Ramos (cell line): Measurements from ENCODE around the gene POMT2.

Source experiments
- in situ Hi-C: fragments of 300-500 bp; cut with MboI; formaldehyde crosslinking; loops from one replicate; pipeline ENCODE4 v1.14.3; 2022; ENCODE audit warnings: low sequenced_read_pairs; ENCODE audit not compliant: unreplicated experiment

Gene POMT2

GRCh38 chr14:77248666-77249065 is 72.0 kb downstream of the POMT2 start:
- in situ Hi-C loops: no loop called here

DNA sequence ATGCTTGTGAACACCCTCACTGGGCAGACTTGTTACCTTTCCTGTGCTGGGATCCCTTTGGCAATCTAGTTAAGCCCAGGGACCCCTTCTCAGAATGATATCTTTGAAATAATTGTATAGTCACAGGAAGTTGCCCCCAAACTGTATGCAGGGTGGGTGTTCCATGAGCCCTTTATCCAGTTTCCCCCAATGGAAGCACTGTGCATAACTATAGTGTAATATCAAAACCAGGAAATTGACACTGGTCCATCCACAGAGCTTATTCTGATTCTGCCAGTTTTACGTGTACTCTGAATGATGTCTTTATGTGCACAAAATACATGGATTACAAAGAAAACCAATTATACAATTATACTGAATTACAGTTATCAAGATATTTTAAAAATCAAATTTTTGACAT is 73.9 kb downstream of the POMT2 start:
- in situ Hi-C loops: no loop called here

- in situ Hi-C loops: no loop called here
These were observed 74.9 kb downstream of the POMT2 start for GRCh38 chr14:77245820-77246219.

- in situ Hi-C loops: no loop called here
These were observed 76.8 kb downstream of the POMT2 start for GRCh38 chr14:77243853-77244252.

DNA sequence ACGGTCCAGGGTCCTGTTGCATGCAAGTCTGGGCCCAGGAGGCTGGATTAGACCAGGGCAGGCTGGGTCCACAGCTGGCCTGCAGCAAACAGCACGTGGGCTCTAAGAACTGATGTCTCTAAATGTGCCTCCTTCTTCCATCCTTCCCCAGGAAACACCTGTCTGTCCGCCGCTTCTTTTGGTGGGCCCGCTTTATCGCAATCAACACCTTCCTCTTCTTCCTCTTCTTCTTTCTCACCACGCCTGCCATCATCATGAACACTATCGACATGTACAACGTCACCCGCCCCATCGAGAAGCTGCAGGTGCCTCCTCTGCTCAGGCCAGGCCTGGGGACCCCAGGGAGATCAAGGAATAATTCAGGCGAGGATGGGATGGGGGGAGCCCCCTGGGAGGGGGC is 77.9 kb downstream of the POMT2 start:
- in situ Hi-C loops: no loop called here

DNA sequence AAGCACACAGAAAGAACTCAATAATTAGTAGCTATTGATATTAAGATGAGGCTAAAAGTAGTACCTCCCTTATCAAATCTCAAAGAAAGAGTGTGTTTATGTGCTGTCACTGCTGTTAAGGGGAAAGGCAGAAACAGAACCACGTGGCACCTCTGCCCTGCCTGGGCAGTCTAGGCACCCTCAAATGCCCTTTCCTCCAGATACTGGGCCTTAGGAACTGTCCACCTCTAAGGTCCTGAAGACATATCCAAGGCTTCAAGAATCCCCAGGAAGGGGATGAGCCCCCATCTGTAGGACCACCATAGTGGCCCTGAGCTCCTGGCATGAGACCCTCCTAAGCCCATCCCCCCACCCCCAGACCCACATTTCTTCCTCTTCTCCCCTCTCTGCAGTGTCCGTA is 78.7 kb downstream of the POMT2 start:
- in situ Hi-C loops: no loop called here

GRCh38 chr14:77240336-77240915 is 80.3 kb downstream of the POMT2 start:
- in situ Hi-C loops: no loop called here

DNA sequence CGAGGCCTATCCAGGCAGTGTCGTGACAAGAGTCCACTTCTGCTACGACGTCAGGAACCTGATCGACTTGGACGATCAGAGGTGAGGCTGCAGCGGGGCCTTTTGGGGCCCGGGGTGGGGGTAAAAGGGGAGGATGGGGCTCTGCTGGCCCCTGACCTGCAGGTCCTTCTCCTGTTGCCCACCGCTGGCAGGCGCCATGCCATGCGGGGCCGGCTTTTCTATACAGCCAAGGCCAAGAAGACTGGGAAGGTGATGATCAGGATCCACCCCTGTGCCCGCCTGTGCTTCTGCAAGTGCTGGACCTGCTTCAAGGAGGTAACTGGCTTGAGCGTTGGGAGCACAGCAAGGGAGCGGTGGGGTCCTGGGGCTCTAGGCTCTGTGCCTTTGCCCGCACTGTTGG is 81.3 kb downstream of the POMT2 start:
- in situ Hi-C loops: no loop called here

DNA sequence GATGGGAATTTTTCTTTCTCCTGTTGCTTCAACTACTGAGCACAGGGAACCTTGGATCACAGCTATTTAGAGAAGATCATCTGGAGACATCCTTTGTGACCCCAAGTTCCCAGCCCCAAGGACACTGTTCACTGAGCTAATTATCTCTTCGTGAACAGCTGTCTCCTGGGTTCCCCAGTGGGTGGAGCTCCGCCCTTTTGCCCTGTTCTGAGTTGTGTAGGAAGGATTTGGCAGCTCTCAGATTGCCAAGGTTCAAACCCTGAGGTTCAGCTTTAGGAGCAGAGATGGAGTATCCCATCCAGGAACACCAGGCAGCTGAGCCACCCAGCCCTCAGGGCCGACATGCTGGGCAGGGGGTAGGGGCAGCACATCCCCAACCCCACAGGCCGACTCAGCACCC is 81.7 kb downstream of the POMT2 start:
- in situ Hi-C loops: no loop called here

DNA sequence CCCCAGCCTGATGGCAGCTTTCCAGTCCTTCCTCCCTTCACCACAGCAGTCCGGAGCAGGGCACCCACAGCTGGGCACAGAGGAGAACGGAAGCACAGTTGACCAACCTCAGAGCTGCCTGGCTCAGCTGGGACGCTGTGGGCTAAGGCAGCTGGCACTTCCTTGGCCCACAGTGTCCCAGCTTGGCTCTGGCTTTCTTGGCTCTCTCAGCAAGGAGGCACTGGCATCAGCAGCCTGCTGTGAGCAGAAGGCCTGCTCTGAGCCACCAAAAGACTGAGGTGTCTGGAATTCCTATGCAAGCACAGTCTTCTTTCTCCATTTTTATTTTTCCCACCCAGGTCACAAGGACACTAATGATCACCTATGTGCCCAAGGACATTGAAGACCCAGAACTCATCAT is 82.3 kb downstream of the POMT2 start:
- in situ Hi-C loops: no loop called here

DNA sequence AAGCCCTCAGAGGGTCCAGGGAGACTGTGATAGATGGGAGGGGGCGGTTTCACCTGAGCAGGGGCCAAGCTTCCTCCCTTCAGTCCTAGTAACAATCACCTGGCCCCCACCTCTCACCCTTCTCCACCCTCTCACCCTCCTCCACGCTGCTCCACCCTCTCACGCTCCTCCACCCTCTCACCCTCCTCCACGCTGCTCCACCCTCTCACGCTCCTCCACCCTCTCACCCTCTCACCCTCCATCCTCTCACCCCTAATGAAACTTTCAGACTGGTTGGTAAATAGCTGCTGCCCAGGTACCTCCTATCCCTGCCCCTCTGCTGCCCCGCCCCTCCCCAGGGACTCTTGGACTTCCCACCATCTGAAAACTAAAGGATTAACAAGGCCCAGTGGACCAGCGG is 83.9 kb downstream of the POMT2 start:
- in situ Hi-C loops: no loop called here

DNA sequence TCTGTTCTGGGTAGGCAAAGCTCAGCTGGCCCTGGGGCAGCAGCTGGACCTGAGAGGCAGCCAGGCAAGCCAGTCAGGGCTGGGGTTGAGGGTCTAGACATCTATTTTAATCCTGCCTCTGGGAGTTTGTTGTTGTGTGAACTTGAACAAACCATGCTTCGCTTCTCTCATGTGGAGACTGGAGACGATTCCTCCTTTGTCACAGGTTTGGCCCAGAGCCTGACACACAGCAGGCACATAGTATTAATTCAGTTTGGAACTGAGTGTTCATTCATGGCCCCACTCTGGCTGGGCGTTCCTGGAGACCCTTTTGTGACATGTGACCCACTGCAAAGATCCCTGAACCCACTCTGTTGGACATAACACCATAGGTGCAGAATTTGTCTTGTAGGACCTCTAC is 89.0 kb downstream of the POMT2 start:
- in situ Hi-C loops: no loop called here

DNA sequence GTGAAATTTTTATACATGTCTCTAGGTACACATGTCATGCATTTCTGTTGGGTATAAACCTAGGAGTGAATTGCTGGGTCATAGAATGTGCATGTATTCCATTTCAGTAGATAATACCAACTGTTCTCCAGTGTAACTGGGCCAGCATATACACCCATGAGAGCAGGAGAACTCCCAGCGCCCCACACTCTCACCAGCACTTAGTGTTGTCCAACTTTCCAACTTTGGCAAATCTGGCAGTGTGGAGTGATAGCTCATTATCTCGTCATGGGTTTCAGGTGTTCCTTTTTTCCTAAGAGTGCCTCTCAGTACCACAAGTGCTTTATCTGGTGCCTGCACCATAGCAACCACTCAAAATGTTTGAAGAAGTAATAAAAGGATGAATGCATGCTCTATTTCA is 89.8 kb downstream of the POMT2 start:
- in situ Hi-C loops: no loop called here

DNA sequence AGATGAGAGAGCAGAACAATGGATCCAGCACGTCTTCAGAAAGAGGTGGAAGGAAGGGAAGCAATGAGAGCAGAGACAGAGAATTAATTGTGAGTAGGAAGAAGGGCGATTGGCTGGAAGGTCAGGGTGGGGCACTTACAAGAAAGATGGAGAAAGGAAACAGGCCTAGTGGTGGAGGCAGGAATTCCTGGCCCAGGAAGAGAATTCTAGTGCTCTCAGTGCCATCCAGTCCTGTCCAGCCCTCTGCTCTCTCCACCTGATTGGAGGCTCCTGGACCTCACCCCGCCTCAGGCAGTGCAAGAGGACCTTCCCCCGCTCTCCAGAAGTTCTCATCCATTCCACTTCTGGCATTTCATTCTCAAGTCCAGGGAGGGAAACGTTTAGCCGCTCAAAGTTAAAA is 92.6 kb downstream of the POMT2 start:
- in situ Hi-C loops: no loop called here

GRCh38 chr14:77225892-77226557 is 94.7 kb downstream of the POMT2 start:
- in situ Hi-C loops: no loop called here

- in situ Hi-C loops: no loop called here
These were observed 95.4 kb downstream of the POMT2 start for GRCh38 chr14:77225254-77225653.
